WTC11 (cell line): ENCODE results near the gene ICOS.

Experiments used
- CREM ChIP-seq: sonication (generic); formaldehyde crosslinking; IDR thresholded peaks from 2 replicates; pipeline ENCODE4 v1.8.1; 2022; ENCODE audit warnings: mild to moderate bottlenecking, missing genetic modification reagents, moderate library complexity
- CTCF ChIP-seq: fragments of 200-600 bp; IDR thresholded peaks from 2 replicates; pipeline ENCODE4 v1.8.0; 2022; ENCODE audit warnings: antibody characterized with exemption
- EMX1 ChIP-seq: fragments of 250-450 bp; sonication (Bioruptor Pico); IDR thresholded peaks from 2 replicates; pipeline ENCODE4 v1.8.0; 2021; ENCODE audit warnings: mild to moderate bottlenecking
- IRF2 ChIP-seq: sonication (generic); formaldehyde crosslinking; IDR thresholded peaks from 2 replicates; pipeline ENCODE4 v1.8.0; 2022; ENCODE audit warnings: low read depth, missing genetic modification reagents, borderline replicate concordance
- NR1H2 ChIP-seq: sonication (generic); formaldehyde crosslinking; IDR thresholded peaks from 2 replicates; pipeline ENCODE4 v1.9.0; 2021; ENCODE audit warnings: mild to moderate bottlenecking, moderate library complexity, missing genetic modification reagents
- PREB ChIP-seq: sonication (generic); formaldehyde crosslinking; IDR thresholded peaks from 2 replicates; pipeline ENCODE4 v1.8.1; 2022; ENCODE audit warnings: mild to moderate bottlenecking, missing genetic modification reagents, moderate library complexity, borderline replicate concordance
- ZNF138 ChIP-seq: sonication (generic); formaldehyde crosslinking; conservative IDR thresholded peaks from 2 replicates; pipeline ENCODE4 v1.8.1; 2022; ENCODE audit warnings: mild to moderate bottlenecking, moderate library complexity, missing genetic modification reagents
- ZNF263 ChIP-seq: sonication (generic); formaldehyde crosslinking; IDR thresholded peaks from 2 replicates; pipeline ENCODE4 v1.8.1; 2022; ENCODE audit warnings: low read depth, mild to moderate bottlenecking, moderate library complexity, missing genetic modification reagents
- TF ChIP-seq, protein P1 (sequence below): sonication (generic); formaldehyde crosslinking; IDR thresholded peaks from 2 replicates; pipeline ENCODE4 v1.8.1; 2023; ENCODE audit warnings: mild to moderate bottlenecking, missing genetic modification reagents, moderate library complexity

GRCh38 chr2:203987959-203988358 lies 51.4 kb downstream of the ICOS start:
- TF ChIP-seq ZNF263 (CRISPR knock-in tag) (no peak), PREB (CRISPR knock-in tag) (no peak), CTCF (no peak), ZNF138 (CRISPR knock-in tag) (no peak), EMX1 (no peak), IRF2 (no peak), CREM (CRISPR knock-in tag) (no peak), NR1H2 (CRISPR knock-in tag) (no peak)
- TF ChIP-seq, protein P1, sequence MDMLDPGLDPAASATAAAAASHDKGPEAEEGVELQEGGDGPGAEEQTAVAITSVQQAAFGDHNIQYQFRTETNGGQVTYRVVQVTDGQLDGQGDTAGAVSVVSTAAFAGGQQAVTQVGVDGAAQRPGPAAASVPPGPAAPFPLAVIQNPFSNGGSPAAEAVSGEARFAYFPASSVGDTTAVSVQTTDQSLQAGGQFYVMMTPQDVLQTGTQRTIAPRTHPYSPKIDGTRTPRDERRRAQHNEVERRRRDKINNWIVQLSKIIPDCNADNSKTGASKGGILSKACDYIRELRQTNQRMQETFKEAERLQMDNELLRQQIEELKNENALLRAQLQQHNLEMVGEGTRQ (CRISPR knock-in tag), result no peak
